ENCODE results near the gene PRKCQ.
"Not testable (repeated sequence)": the region's sequence is repeated elsewhere in the genome, so short reads cannot be mapped to it uniquely, and the experiment has no call there.

The PRKCQ gene

DNA sequence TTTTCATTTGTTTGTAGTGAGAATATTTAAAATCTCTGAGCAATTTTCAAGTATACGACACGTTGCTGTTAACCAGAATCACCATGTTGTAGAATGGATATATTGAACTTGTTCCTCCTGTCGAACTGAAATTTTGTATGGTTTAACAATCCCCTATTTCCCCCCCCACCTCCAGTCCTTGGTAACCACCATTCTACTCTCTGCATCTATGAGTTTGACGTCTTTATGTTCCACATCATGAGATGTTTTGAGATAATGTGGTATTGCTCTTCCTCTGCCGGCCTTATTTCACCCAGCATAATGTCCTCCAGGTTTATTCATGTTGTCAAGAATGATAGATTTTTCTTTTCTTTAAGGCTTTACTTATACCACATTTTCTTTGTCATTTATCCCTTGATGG, 17.4 kb upstream of the PRKCQ start:
- no peak overlapping the region for H3K4me3 ChIP-seq (ENCODE audit: low read depth, low read length)

DNA sequence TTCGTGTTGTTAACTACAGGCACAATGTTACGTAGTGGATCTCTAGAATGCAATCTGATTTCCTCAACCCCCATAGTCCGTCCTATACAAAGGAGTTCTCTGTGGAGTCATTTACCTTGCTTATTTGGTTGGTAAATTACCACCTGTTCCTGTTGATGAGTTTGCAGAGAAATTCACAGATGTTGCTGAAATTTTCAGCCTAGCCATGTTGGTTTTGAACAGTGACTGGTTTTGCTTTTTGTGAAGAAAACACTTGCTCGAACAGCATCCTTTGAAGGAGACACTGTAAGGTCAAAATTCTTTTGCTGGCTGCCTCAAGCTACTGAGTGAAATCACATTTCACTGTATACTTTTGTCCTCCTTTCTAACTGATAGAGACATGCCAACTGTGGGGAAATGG, 15.4 kb upstream of the PRKCQ start:
- H3K4me3 ChIP-seq (ENCODE audit: low read depth, low read length): no peak overlapping the region

DNA sequence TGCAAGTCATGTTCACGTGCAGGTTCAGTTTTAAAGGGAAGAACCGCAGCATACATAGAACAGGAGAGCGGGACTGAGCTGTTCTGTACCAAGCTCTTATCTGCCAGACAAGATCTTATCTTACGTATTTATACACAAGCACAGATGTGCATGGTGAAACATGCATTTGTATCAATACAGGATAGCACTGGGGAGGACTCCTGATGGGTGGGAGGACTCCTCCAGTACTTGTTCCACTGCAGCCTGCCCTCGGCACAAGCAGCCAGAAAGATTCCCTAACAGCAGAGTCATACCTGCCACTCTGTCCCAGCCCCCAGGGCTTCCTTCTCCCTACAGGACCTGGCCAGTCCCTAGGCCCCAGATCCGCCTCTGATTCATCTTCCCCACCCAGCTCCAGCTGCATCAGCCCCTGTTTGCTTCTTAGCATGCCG, 13.2 kb upstream of the PRKCQ start:
- H3K4me3 ChIP-seq (ENCODE audit: low read depth, low read length): no peak overlapping the region

DNA sequence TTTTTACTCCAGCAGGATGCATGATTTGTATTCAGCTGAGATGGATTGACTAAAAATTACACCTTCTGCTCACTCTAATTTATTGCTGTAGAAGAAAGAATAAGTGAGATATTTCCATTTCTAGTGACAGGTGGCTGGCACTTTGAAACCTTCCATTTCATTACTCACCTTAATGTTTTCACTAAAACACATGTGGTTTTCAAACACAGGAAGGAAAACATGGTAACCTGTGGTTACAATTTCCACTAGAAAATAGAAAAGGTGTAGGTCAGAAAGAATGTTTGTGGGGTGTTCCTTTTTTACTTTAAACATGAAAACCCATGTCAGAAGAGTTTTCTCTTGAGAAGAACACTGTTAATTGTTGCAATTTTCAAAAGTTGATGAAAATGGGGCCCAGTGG, 12.0 kb upstream of the PRKCQ start:
- H3K4me3 ChIP-seq (ENCODE audit: low read depth, low read length): no peak overlapping the region

DNA sequence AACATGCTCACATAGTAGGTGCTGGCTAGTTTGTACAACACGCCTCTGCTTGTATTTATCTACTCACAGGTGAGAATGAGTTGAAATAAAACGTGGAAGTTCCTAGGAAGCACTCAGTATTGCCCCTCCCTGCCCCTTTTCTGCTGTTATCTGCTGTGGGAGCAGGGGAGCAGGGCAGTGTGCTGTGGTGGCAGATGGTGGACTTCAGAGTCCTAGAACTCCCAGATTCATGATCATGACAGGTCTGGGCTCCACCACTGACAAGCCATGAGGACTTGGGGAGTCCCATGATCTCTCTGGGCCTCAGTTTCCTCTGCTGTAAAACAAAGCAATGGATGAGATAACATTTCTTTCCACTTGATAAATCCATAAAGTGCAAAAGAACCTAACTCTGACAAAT, 11.6 kb upstream of the PRKCQ start:
- no peak overlapping the region for H3K4me3 ChIP-seq (ENCODE audit: low read depth, low read length)

DNA sequence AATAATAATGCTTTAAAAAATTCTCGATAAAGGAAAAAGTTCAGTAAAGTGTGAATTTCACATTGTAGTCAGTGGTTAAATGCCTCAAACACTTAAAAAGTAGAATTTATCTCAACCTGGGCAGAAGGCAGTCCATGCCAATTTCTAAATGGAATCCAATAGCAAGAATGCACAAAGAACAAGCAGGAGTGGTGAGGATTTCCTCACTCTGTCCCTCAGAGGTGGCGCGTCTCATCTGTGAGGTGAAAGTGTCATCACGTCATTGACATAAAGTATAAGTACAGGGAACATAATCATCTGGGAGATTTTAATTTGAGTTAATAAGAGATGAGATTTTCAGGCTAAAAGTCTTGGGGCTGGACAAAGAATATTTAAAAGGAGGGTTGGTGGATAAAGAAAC, 10.0 kb upstream of the PRKCQ start:
- H3K4me3 ChIP-seq (ENCODE audit: low read depth, low read length): no peak overlapping the region

DNA sequence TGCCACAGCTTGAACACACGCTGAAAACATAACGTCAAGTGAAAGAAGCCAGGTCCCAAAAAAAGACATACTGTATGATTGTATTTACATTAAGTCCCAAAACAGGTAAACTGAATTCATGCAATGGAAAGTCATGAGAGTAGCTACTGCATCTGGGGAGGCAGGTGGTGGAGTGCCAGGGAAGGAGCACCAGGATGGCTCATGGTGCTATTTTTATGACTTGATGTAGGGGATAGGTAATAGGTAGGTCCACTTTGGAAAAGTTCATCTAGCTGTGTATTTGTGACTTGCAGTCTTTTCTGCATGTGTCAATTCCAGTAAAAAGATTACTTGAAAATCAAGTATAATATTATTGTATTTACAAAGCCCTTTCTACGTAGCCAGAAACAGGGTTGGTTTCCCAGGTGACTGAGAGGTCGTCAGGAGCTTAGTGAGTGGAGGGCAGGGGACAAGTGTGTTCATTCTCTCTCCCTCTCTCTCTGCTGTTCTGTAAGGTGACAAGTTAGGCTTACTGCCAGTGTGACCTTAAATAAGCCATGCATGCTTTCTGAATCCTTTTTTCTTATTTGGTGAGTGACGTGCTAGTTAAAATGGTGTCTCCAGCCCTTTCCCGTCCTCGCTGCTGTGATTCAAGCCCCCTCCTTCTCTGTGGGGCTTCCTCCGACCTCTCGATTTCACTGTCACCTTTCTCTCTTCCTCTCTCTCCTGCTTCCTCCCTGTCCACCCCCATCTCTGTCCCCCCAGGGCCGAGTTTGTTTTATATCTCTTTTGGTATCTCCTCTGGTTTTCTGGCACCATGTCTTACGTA, 9.4 kb upstream of the PRKCQ start:
- no peak overlapping the region for H3K4me3 ChIP-seq (ENCODE audit: low read depth, low read length)

DNA sequence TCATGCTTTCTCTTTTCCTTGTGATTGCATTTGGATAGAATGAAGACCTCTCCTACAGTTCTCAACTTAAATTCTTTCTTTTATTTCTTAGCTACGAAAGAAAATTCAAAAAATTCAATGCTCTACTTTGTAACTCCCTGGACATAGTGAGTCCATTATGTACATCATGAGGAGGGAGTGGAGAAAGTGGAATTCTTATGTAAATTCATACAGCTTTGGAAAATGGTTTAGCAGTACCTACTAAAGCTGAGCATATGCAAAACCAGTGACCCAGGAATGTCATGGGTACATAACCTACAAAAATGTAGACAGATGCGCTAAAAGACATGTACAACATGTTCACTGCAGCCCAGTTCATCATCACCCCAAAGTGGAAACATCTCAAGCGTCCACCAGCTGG, 8.8 kb upstream of the PRKCQ start:
- H3K4me3 ChIP-seq (ENCODE audit: low read depth, low read length): no peak overlapping the region

DNA sequence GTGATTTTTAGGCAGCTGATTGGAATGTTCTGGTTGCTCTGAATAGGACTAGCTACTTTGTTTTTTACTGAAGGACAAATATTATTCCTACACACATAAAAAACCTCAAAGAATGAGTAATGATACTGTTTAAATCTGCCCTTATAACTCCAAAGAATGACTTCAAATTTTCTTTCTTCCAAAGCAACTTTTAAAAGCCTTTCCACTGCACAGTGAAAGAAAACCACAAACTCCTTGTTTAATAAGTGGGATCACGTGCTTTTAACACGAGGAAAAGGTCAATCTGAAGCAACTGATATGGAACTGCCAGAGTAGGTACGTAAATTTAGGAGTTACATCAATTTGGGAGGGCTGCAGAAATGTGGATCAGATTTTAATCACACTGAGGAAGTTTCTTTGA, 8.0 kb upstream of the PRKCQ start:
- no peak overlapping the region for H3K4me3 ChIP-seq (ENCODE audit: low read depth, low read length)

DNA sequence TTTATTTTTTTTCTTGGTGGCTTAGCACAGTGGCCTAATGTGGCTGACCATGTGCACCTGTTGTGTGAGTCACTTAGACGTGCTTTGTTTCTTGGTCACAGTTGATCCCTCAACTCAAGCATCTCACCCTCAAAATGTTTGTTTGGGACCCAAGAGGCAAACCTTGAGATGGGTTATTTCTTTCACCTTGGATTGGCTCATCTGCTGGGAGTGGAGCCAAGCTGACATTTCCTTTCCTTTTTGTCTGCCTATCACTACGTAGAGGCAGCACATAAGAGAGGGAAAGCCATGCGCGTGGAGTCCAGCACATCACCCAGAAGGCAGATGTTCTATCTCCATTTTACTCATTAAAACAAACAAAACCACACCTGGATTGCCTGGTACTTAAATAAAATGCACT, 6.4 kb upstream of the PRKCQ start:
- H3K4me3 ChIP-seq (ENCODE audit: low read depth, low read length): no peak overlapping the region

DNA sequence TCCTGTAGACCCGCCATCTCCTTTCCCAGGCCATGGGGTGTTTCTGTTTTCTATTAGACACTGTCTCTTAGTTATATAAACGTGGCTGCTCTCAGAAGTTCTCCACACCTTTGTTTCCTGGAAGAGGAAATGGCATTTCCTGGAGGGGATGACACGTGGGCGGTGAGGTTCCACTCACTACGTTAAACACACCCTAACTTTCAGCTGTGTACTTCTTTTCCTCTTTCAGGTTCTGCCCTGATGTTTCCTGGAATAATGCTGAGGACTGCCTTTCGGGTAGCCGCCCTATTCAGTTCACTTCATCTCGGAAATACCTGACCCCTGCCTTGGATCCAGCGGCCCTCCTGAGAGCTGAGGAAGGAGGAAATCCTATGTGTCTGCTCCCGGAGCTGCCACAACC, 3.4 kb upstream of the PRKCQ start:
- no peak overlapping the region for H3K4me3 ChIP-seq (ENCODE audit: low read depth, low read length)

DNA sequence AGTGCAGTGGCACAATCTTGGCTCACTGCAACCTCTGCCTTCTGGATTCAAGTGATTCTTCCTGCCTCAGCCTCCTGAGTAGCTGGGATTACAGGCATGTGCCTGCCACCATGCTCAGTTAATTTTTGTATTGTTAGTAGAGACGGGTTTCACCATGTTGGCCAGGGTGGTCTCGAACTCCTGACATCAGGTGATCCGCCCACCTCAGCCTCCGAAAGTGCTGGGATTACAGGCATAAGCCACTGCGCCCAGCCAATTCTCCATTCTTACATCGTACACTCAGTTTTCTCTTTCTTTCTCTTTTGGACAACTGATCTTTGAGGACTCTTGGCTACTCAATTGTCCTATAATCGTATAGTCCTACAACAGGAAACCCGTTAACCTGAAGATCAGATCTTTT, 2.8 kb upstream of the PRKCQ start:
- not testable (repeated sequence) for H3K4me3 ChIP-seq (ENCODE audit: low read depth, low read length)

DNA sequence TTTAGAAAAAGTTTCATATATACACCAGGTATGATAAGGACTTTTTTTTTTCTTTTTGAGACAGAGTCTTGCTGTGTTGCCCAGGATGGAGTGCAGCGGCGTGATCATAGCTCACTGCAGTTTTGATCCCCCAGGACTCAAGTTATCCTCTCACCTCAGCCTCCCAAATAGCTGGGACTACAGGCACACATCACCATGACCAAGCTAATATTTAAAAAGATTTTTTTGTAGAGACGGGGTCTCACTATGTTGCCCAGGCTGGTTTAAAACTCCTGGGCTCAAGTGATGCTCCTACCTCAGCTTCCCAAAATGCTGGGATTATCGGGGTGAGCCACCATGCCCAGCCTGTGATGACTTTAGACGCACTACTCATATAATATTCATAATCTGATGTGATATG, 2.2 kb upstream of the PRKCQ start:
- H3K4me3 ChIP-seq (ENCODE audit: low read depth, low read length): no peak overlapping the region

DNA sequence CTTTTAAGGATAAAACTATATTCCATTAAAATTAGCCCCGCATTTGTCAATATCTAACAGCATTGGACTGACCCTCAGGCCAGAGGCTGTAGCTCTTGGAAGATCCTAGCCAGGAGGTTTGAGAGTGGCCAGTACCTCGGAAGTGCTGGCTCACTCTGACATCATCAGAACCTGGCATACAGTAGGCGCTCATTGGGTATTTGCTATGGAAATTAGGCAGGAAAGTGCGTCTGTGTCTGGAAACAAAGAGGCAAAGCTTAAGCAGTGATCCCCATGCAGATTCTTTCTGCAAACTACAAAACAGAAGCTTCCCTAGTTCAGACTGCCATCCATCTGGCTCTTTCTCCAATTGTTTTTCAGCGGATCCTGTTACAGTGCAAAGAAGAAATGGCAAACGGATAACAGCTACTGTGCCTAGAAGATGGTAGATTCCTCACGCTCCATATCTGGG, 1.7 kb upstream of the PRKCQ start:
- peak overlapping the region; percentile 20 for H3K4me3 ChIP-seq (ENCODE audit: low read depth, low read length)

DNA sequence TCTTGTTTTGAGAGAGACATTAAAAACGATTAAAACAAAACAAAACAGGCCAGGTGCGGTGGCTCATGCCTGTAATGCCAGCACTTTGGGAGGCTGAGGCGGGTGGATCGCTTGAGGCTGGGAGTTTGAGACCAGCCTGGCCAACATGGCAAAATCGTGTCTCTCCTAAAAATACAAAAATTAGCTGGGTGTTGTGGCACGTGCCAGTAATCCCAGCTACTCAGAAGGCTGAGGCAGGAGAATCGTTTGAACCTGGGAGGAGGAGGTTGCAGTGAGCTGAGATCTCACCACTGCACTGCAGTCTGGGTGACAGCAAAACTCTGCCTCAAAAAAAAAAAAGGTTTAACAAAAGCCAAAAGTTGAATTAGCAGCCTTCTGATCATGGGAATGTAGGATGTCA, 1.1 kb upstream of the PRKCQ start:
- peak overlapping the region; percentile 60 for H3K4me3 ChIP-seq (ENCODE audit: low read depth, low read length)

DNA sequence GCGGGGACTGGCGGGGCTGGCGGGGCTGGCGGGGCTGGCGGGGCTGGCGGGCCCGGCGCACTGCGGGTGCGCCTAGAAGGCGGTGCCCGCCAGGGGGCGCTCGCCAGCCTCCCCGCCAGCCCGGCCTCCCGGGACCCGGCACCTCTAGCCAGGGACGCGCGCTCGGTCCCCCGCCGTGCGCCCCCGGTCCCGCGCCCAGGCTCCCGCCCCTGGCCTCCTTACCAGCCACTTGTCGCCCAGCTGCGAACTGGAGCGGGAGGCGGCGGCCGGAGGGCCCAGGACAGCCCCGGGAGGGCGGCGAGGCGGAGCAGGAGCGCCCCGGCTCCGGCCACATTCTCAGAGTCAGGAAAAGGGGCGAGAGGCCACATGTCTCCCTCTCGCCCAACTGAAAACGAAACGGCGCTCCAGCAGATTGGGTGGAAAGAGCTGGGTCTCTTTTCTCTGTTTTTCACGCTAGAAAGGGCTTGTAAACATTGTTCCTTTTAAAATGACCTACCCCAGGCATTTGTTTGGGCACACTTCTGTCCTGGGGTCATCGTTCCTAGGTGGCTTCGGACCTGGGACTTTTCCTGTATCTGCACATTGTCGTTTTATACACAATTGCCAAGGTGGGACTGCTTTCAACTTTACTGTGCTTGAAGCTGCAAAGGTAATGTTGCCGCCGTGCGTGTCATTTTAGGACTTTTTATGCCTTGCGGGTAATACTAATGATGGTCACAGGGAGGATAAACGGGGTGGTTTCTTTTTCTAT, 378 bp upstream of the PRKCQ start:
- peak overlapping the region; percentile 60 for H3K4me3 ChIP-seq (ENCODE audit: low read depth, low read length)

DNA sequence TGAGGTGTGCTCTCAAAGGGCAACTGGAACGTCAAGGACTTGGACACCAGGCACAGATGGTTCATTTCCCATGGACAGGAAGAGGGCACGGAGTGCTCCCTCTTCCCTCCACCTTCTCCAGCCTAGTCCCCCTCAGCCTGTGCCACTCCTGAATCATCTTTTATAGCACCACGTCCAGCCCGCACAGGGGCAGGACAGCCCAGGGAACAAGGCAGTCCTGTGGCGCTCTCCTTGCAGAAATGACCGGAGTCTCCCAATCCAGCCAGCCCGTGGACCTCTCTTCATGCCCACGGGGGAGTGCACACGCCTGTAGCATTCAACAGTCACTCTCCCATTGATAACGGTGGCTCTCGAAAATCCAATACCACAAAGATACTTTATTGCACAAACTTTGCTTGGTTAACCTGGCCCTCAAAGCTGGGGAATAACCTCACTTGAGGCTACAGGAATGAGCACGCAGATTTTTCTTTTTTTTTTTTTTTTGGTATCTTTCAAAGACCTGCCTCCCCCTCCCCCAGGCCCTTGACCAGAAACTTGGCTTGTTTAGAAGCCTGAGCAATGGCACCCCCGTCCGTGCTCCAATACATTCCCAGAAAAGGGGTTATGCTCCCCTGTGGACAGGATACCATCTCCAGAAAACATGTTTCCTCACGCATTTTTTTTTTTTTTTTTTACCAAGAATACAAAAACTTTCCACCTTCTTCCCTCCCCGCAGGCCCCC, 733 bp downstream of the PRKCQ start:
- H3K4me3 ChIP-seq (ENCODE audit: low read depth, low read length): peak overlapping the region; percentile 67

DNA sequence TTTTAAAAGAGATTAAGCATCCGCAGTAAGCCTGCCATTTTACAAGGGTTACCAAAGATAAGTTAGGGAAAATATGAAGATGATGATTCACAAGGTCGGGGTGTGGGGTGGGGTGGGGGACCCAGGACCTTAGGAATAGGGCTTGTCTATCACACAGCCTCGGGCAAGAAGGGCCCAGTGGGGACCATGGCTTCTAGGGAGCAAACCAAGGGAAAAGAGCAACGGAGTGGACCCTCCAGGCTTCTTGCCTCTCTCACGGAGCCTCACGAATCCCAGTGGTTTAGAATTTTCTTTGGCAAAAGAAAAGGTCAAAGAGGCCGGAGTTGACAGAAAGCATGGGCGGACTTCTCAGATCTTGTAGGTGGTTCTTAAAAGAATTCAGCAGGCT, 1.3 kb downstream of the PRKCQ start:
- H3K4me3 ChIP-seq (ENCODE audit: low read depth, low read length): peak overlapping the region; percentile 67

DNA sequence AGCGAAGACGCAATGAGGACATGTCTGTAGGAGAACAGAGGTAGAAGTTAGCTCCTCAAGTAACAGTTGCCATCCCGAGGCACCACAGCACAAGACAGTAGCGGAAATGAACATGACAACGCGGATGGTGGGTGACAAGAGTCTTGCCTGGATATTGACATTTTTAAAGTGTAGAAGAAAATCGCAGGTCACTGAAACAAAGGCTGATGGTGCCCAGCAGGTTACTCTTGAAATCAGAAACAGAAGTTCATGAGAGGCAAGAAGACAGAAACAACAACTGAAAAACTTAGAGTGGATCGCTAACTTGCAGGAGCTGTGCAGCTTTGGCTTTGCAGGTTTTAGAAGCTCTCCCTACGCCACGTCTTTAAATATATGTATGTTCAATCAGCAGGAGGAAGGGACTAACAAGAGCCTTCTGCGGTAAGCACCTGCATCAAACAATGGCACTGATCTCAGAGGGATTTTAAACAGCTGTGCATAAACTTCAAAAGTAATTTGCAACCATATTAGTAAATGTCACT, 1.8 kb downstream of the PRKCQ start:
- H3K4me3 ChIP-seq (ENCODE audit: low read depth, low read length): no peak overlapping the region

DNA sequence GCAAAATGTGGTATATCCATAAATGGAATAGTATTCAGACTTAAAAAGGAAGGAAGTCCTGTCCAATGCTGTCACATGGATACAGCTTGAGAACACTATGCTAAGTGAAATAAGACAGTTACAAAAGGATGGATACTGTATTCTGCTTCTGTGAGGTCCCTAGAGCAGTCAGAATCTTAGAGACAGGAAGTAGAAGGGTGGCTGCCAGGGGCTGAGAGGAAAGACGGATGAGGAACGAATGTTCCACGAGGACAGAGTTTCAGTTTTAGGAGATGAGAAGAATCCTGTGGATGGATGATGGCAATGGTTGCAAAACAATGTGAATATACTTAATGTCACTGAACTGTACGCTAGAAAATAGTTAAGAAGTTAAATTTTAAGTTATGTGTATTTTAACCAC, 3.8 kb downstream of the PRKCQ start:
- H3K4me3 ChIP-seq (ENCODE audit: low read depth, low read length): no peak overlapping the region

DNA sequence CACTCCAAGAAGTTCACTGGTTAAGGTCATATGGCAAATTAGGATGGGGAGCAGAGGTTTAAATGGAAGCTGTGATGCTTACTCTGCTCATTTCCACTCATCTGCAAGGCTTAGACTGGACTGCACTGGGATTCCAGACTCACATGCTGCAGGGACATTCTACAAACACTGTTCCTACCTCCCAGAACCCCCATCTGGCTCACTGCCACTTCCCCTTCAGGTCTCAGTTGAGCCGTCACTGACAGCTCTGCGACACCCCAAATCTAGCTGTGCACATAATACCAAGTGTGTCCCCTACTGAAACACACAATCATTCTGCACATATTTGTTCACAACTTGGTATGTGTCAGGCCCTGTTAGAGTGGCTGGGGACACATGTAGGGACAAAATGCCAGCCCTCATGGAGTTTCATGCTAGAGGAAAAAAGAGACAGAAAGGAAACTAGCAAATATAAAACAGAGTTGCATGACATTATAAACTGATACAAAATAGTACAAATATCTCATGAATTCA, 5.4 kb downstream of the PRKCQ start:
- H3K4me3 ChIP-seq (ENCODE audit: low read depth, low read length): no peak overlapping the region
